ENCODE data around the gene LMO1.

Gene LMO1

GRCh38 chr11:8293171-8293570 is 29.5 kb upstream of the LMO1 start:
- H3K9me3 Mint-ChIP-seq = no peaks in the 10 kb centered on the region
- no peak overlapping the region for H3K4me3 Mint-ChIP-seq
- H3K27ac Mint-ChIP-seq = no peak overlapping the region
- no peak for DNase-seq (ENCODE audit: low spot score)
- no peaks in the 10 kb centered on the region for H3K27me3 Mint-ChIP-seq (ENCODE audit: low read depth)
- no peaks in the 10 kb centered on the region for H3K36me3 Mint-ChIP-seq (ENCODE audit: low read depth)
- H3K4me1 Mint-ChIP-seq (ENCODE audit: low read depth) = no peaks in the 10 kb centered on the region

DNA sequence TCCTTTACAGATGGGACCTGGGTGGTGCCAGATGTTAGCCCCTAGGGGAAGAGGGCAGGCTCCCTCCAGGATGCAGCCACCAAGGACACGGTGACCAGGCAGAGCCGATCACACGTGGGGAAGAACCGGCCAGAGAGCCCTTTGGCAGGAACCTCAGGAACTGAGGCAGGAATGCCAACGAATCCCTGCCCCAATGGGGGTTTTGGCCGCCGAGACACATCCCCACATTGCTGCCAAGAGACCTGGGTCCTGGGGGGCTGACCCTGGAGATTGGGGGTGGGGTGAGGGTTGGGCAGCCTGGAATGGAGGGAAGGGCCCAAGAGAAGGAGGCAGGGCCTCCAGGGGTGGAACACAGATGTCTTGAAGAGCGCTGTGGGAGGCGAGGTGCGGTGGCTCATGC is 28.7 kb upstream of the LMO1 start:
- H3K36me3 Mint-ChIP-seq (ENCODE audit: low read depth) = no peaks in the 10 kb centered on the region
- H3K9me3 Mint-ChIP-seq = no peaks in the 10 kb centered on the region
- H3K27ac Mint-ChIP-seq = no peak overlapping the region
- no peaks in the 10 kb centered on the region for H3K27me3 Mint-ChIP-seq (ENCODE audit: low read depth)
- no peak for DNase-seq (ENCODE audit: low spot score)
- H3K4me1 Mint-ChIP-seq (ENCODE audit: low read depth) = no peaks in the 10 kb centered on the region
- no peak overlapping the region for H3K4me3 Mint-ChIP-seq

GRCh38 chr11:8291421-8292350 is 28.0 kb upstream of the LMO1 start:
- no peaks in the 10 kb centered on the region for H3K36me3 Mint-ChIP-seq (ENCODE audit: low read depth)
- no peak overlapping the region for H3K4me3 Mint-ChIP-seq
- H3K9me3 Mint-ChIP-seq = no peaks in the 10 kb centered on the region
- no peaks in the 10 kb centered on the region for H3K4me1 Mint-ChIP-seq (ENCODE audit: low read depth)
- no peak for DNase-seq (ENCODE audit: low spot score)
- no peak overlapping the region for H3K27ac Mint-ChIP-seq
- H3K27me3 Mint-ChIP-seq (ENCODE audit: low read depth) = no peaks in the 10 kb centered on the region

GRCh38 chr11:8290081-8290810 is 26.6 kb upstream of the LMO1 start:
- Mint-ChIP-seq H3K4me3 (no peak overlapping the region), H3K36me3 (ENCODE audit: low read depth) (no peaks in the 10 kb centered on the region), H3K9me3 (no peaks in the 10 kb centered on the region), H3K27ac (no peak overlapping the region), H3K4me1 (ENCODE audit: low read depth) (no peaks in the 10 kb centered on the region), H3K27me3 (ENCODE audit: low read depth) (no peaks in the 10 kb centered on the region)
- no peak for DNase-seq (ENCODE audit: low spot score)

DNA sequence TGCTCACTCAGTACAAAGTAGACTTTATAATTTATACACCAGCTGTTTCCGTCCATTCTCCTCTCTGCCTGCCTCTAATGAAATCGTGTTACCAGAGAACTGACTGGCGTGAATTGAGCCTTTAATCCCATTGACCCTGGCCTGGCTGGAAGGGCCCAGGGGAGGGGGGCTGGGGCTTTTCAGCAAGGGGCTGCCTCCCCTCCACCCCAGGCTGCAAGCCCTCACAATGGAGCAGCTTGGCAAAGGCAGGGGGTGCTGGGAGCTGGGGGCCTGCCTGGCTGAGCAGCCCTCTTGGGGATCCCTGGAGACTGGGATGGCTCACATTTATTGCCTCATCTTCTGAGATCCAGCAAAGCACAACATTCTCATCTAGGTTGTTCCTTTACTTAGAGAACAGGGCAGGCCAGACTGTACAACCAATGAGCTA is 25.8 kb upstream of the LMO1 start:
- H3K4me1 Mint-ChIP-seq (ENCODE audit: low read depth) = no peaks in the 10 kb centered on the region
- H3K27me3 Mint-ChIP-seq (ENCODE audit: low read depth) = peaks cover 6% of the 10 kb centered on the region
- H3K27ac Mint-ChIP-seq = no peak overlapping the region
- H3K9me3 Mint-ChIP-seq = no peaks in the 10 kb centered on the region
- DNase-seq (ENCODE audit: low spot score) = no peak
- no peak overlapping the region for H3K4me3 Mint-ChIP-seq
- no peaks in the 10 kb centered on the region for H3K36me3 Mint-ChIP-seq (ENCODE audit: low read depth)

- Mint-ChIP-seq H3K9me3 (no peaks in the 10 kb centered on the region), H3K4me3 (no peak overlapping the region), H3K27me3 (ENCODE audit: low read depth) (peaks cover 11% of the 10 kb centered on the region), H3K27ac (no peak overlapping the region), H3K4me1 (ENCODE audit: low read depth) (no peaks in the 10 kb centered on the region), H3K36me3 (ENCODE audit: low read depth) (no peaks in the 10 kb centered on the region)
- no peak for DNase-seq (ENCODE audit: low spot score)
Measured at GRCh38 chr11:8288824-8289491, 25.3 kb upstream of the LMO1 start.

DNA sequence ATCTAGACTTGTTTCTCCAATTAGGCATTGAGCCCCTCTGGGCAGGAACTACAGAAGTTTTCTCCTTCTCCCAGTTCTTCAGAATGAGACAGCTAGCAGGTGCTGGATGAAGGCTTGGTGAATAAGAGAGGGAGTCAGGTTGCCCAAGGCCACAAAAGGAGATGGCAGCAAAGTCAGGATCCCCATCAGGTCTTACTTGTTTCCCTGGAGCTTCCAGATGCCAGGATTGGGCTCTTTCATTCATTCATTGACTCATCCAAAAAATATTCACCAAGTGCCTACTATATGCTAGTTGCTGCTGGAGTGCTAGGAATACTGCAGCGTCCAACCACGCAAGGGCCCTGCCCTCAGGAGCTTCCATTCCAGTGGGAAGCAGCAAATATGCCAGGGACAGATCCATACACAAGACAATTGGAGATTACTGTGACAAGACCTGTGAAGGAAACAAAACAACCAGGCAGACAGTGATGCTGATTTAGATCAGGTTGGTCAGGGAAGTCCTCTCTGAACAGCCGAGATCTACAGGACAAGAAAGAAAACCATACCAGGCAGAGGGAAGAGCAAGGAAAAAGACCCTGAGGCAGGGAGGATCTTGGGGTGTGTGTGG is 24.6 kb upstream of the LMO1 start:
- Mint-ChIP-seq H3K4me3 (no peak overlapping the region), H3K27ac (no peak overlapping the region), H3K27me3 (ENCODE audit: low read depth) (peaks cover 11% of the 10 kb centered on the region), H3K9me3 (no peaks in the 10 kb centered on the region), H3K4me1 (ENCODE audit: low read depth) (no peaks in the 10 kb centered on the region), H3K36me3 (ENCODE audit: low read depth) (no peaks in the 10 kb centered on the region)
- no peak for DNase-seq (ENCODE audit: low spot score)

- Mint-ChIP-seq H3K27me3 (ENCODE audit: low read depth) (peaks cover 11% of the 10 kb centered on the region), H3K4me3 (no peak overlapping the region), H3K36me3 (ENCODE audit: low read depth) (no peaks in the 10 kb centered on the region), H3K27ac (no peak overlapping the region), H3K9me3 (no peaks in the 10 kb centered on the region), H3K4me1 (ENCODE audit: low read depth) (no peaks in the 10 kb centered on the region)
- DNase-seq (ENCODE audit: low spot score) = no peak
Measured at GRCh38 chr11:8287703-8288102, 24.0 kb upstream of the LMO1 start.

DNA sequence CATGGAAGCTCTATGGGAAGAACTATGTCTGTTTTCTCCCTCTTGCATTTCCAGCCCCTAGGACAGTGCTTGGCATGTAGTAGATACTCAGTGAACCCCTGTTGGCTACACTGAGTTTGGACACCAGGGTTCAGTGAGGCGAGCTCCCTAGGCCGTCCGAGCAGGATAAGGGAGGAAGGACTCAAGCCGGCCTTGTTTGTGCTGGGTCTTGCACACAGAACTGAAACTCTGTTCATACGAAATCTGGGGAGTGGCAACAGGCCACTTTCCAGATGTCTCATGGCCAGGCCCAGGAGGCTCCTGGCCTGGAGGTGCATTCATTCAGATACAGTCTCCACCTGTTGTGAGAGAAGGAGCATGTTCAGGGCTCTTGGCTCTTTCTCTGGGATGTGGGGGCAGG is 23.6 kb upstream of the LMO1 start:
- no peak for DNase-seq (ENCODE audit: low spot score)
- Mint-ChIP-seq H3K4me1 (ENCODE audit: low read depth) (no peaks in the 10 kb centered on the region), H3K9me3 (no peaks in the 10 kb centered on the region), H3K27ac (no peak overlapping the region), H3K36me3 (ENCODE audit: low read depth) (no peaks in the 10 kb centered on the region), H3K27me3 (ENCODE audit: low read depth) (peaks cover 11% of the 10 kb centered on the region), H3K4me3 (no peak overlapping the region)

DNA sequence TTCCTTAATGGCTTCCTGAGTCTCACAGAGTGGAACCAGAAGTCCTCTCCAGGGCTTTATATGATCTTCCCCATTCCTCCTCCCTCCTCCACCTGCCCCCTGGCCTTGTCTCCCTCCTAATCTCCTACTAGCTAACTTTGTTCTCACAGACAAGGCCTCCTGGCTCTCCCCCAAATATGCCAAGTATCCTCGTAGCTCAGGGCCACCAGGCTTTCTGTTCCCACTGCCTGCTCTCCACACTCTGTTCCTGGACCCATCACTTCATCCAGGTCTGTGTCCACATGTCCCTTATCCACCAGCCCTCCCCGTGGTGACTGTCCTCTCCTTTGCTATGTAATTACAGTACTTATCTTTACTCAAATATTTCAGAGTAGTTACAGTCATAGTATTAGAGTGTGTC is 23.2 kb upstream of the LMO1 start:
- H3K36me3 Mint-ChIP-seq (ENCODE audit: low read depth) = no peaks in the 10 kb centered on the region
- DNase-seq (ENCODE audit: low spot score) = no peak
- H3K4me1 Mint-ChIP-seq (ENCODE audit: low read depth) = no peaks in the 10 kb centered on the region
- no peak overlapping the region for H3K27ac Mint-ChIP-seq
- H3K27me3 Mint-ChIP-seq (ENCODE audit: low read depth) = peaks cover 11% of the 10 kb centered on the region
- H3K9me3 Mint-ChIP-seq = no peaks in the 10 kb centered on the region
- H3K4me3 Mint-ChIP-seq = no peak overlapping the region

GRCh38 chr11:8285796-8286195 is 22.1 kb upstream of the LMO1 start:
- Mint-ChIP-seq H3K9me3 (no peaks in the 10 kb centered on the region), H3K27ac (no peak overlapping the region), H3K27me3 (ENCODE audit: low read depth) (peaks cover 11% of the 10 kb centered on the region), H3K4me1 (ENCODE audit: low read depth) (no peaks in the 10 kb centered on the region), H3K4me3 (no peak overlapping the region), H3K36me3 (ENCODE audit: low read depth) (no peaks in the 10 kb centered on the region)
- DNase-seq (ENCODE audit: low spot score) = no peak

GRCh38 chr11:8285228-8285627 is 21.6 kb upstream of the LMO1 start:
- Mint-ChIP-seq H3K36me3 (ENCODE audit: low read depth) (no peaks in the 10 kb centered on the region), H3K4me3 (no peak overlapping the region), H3K27me3 (ENCODE audit: low read depth) (peaks cover 11% of the 10 kb centered on the region), H3K4me1 (ENCODE audit: low read depth) (no peaks in the 10 kb centered on the region), H3K9me3 (no peaks in the 10 kb centered on the region), H3K27ac (no peak overlapping the region)
- DNase-seq (ENCODE audit: low spot score) = no peak

DNA sequence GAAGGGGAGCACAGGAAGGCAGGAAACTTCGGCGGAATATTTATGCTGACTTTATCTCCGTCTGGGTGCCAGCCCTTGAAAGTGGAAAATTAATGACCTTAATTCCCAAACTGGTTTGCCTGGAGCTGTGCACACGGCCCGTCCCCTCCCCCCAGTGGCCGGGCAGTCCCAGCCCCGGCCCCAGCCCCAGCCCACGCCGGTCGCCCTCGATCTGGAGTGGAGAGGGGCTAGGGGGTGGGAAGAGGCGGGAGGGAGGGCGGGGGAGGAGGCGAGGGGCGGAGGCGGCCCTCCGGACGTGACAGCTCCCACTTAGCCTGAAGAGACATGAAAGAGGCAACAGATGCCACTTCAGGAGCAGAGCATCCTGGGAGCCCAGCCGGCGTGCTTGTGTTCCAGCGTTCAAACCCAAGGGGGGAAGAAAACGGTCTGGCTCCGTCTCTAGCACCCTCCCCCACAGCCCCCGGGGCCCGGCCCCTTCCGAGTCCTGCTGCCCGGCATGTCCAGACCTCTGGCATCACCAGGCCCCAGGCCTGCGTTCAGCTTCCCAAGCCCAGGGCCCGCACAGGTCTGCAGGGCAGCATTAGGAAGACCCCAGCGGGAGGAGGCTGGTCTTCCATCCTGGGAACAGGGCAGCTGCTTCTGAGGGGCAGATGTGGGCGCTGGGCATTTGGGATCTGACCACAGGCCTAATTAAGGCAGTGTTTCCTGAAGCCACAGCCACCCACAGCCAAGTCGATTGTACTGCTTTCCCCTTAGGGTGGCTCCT is 20.0 kb upstream of the LMO1 start:
- Mint-ChIP-seq H3K4me3 (no peak overlapping the region), H3K36me3 (ENCODE audit: low read depth) (no peaks in the 10 kb centered on the region), H3K9me3 (no peaks in the 10 kb centered on the region), H3K27ac (no peak overlapping the region), H3K4me1 (ENCODE audit: low read depth) (no peaks in the 10 kb centered on the region), H3K27me3 (ENCODE audit: low read depth) (peaks cover 11% of the 10 kb centered on the region)
- DNase-seq (ENCODE audit: low spot score) = no peak

All from T-helper 2 cell treated with Interferon-gamma antibody and Interleukin-4, amounts not matched to agents 5 μg/mL and 100 μg/mL, for 36 hours (primary cell).